GM18907 (cell line): Measurements from ENCODE around the gene PTK7.
"Not testable (repeated sequence)": the region's sequence is repeated elsewhere in the genome, so short reads cannot be mapped to it uniquely, and the experiment has no call there.

Experiments used
- ATAC-seq: cut with Tn5 transposase; IDR thresholded peaks from one replicate; pipeline ENCODE4 v1.9.1; 2021; ENCODE audit warnings: mild to moderate bottlenecking, moderate library complexity; ENCODE audit not compliant: unreplicated experiment

PTK7 gene

GRCh38 chr6:43053545-43054205 lies 22.4 kb upstream of the PTK7 start, which contains the start of gene CUL7:
CUL7 (minus strand) TSS chr6:43053851; CDS start chr6:43052788, 1,063 bp downstream.
- ATAC-seq = peak; percentile 78

GRCh38 chr6:43054206-43054943 lies 21.7 kb upstream of the PTK7 start:
- ATAC-seq = no peak

- no peak for ATAC-seq
Observed at GRCh38 chr6:43055966-43056365, 20.1 kb upstream of the PTK7 start.

- no peak for ATAC-seq
Observed at GRCh38 chr6:43058531-43058930, 17.6 kb upstream of the PTK7 start.

GRCh38 chr6:43059168-43060033 lies 16.7 kb upstream of the PTK7 start, which contains the start of the genes KLC4 and MRPL2:
KLC4 (plus strand) TSS chr6:43059631; CDS start chr6:43061336, 1,705 bp downstream.
MRPL2 (minus strand) TSS chr6:43059434; CDS start chr6:43059381, 53 bp downstream.
- peak; percentile 90 for ATAC-seq

- no peak for ATAC-seq
Observed at GRCh38 chr6:43060034-43060754, 15.9 kb upstream of the PTK7 start.

- ATAC-seq = no peak
Observed at GRCh38 chr6:43060755-43061633, 15.1 kb upstream of the PTK7 start.

GRCh38 chr6:43061861-43062260 lies 14.3 kb upstream of the PTK7 start:
- ATAC-seq = no peak

GRCh38 chr6:43062818-43063217 lies 13.3 kb upstream of the PTK7 start:
- no peak for ATAC-seq

GRCh38 chr6:43070028-43070632 lies 6.0 kb upstream of the PTK7 start:
- no peak for ATAC-seq

- ATAC-seq = no peak
Observed at GRCh38 chr6:43074847-43075669, 1.1 kb upstream of the PTK7 start.

GRCh38 chr6:43076464-43077332 lies 584 bp downstream of the PTK7 start:
- ATAC-seq = no peak

GRCh38 chr6:43077333-43077809 lies 1.3 kb downstream of the PTK7 start:
- no peak for ATAC-seq

- ATAC-seq = no peak
Observed at GRCh38 chr6:43077981-43078511, 1.9 kb downstream of the PTK7 start.

- ATAC-seq = no peak
Observed at GRCh38 chr6:43078691-43079090, 2.6 kb downstream of the PTK7 start.

- no peak for ATAC-seq
Observed at GRCh38 chr6:43081043-43081442, 4.9 kb downstream of the PTK7 start.

GRCh38 chr6:43081922-43082321 lies 5.8 kb downstream of the PTK7 start:
- not testable (repeated sequence) for ATAC-seq
